Measurements from ENCODE around the gene FAM3C.

- TF ChIP-seq CTCF (IDR thresholded peaks at IDR 0.05): no peak
- TF ChIP-seq POLR2A (IDR thresholded peaks at IDR 0.05): no peak
These were observed 20.4 kb upstream of the FAM3C start for GRCh38 chr7:121416533-121416932.

Measured in thyroid gland (tissue), 4 donors.